ENCODE data around the gene NFKBIZ.

Gene NFKBIZ

DNA sequence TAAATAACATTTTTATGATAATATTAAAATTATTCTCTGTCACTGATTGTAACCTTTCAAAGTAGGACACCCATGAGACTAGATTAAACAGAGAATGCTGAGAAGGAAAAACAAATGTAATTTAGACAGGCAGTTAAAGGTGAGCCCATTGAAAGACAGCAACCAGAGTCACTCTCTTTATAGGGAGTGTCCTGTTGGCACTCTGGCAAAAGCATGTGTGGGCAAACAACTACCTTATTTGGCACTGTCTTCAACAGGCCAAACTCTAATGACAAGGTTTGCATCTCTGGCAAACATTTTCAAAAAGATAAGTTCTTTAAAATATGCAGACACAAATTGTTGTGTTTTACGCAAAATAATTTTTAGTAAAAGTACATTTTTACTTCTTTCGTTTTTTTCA, 29.8 kb downstream of the NFKBIZ start:
- TF ChIP-seq TAF1 (IDR thresholded peaks at IDR 0.05; ENCODE audit: low read depth) (no peak), YY1 (IDR thresholded peaks at IDR 0.05; ENCODE audit: low read depth) (no peak), CEBPB (IDR thresholded peaks at IDR 0.05) (no peak), ZBTB7A (IDR thresholded peaks at IDR 0.05; ENCODE audit: low read depth) (no peak), NFIC (IDR thresholded peaks at IDR 0.05) (no peak), RAD21 (IDR thresholded peaks at IDR 0.05; ENCODE audit: low read depth) (no peak), FOXM1 (IDR thresholded peaks at IDR 0.05; ENCODE audit: borderline replicate concordance, low read depth) (no peak), TEAD4 (IDR thresholded peaks at IDR 0.05) (no peak), TCF12 (IDR thresholded peaks at IDR 0.05; ENCODE audit: low read depth) (no peak), EP300 (IDR thresholded peaks at IDR 0.05; ENCODE audit: borderline replicate concordance) (no peak), CREB1 (IDR thresholded peaks at IDR 0.05; ENCODE audit: low read depth) (no peak), EGR1 (IDR thresholded peaks at IDR 0.05) (no peak)
- TF ChIP-seq, protein P1, sequence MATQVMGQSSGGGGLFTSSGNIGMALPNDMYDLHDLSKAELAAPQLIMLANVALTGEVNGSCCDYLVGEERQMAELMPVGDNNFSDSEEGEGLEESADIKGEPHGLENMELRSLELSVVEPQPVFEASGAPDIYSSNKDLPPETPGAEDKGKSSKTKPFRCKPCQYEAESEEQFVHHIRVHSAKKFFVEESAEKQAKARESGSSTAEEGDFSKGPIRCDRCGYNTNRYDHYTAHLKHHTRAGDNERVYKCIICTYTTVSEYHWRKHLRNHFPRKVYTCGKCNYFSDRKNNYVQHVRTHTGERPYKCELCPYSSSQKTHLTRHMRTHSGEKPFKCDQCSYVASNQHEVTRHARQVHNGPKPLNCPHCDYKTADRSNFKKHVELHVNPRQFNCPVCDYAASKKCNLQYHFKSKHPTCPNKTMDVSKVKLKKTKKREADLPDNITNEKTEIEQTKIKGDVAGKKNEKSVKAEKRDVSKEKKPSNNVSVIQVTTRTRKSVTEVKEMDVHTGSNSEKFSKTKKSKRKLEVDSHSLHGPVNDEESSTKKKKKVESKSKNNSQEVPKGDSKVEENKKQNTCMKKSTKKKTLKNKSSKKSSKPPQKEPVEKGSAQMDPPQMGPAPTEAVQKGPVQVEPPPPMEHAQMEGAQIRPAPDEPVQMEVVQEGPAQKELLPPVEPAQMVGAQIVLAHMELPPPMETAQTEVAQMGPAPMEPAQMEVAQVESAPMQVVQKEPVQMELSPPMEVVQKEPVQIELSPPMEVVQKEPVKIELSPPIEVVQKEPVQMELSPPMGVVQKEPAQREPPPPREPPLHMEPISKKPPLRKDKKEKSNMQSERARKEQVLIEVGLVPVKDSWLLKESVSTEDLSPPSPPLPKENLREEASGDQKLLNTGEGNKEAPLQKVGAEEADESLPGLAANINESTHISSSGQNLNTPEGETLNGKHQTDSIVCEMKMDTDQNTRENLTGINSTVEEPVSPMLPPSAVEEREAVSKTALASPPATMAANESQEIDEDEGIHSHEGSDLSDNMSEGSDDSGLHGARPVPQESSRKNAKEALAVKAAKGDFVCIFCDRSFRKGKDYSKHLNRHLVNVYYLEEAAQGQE (IDR thresholded peaks at IDR 0.05; ENCODE audit: low read depth): no peak
- TF ChIP-seq, protein P2, sequence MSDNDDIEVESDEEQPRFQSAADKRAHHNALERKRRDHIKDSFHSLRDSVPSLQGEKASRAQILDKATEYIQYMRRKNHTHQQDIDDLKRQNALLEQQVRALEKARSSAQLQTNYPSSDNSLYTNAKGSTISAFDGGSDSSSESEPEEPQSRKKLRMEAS (IDR thresholded peaks at IDR 0.05): no peak
- TF ChIP-seq, protein P3, sequence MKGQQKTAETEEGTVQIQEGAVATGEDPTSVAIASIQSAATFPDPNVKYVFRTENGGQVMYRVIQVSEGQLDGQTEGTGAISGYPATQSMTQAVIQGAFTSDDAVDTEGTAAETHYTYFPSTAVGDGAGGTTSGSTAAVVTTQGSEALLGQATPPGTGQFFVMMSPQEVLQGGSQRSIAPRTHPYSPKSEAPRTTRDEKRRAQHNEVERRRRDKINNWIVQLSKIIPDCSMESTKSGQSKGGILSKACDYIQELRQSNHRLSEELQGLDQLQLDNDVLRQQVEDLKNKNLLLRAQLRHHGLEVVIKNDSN (IDR thresholded peaks at IDR 0.05): no peak

DNA sequence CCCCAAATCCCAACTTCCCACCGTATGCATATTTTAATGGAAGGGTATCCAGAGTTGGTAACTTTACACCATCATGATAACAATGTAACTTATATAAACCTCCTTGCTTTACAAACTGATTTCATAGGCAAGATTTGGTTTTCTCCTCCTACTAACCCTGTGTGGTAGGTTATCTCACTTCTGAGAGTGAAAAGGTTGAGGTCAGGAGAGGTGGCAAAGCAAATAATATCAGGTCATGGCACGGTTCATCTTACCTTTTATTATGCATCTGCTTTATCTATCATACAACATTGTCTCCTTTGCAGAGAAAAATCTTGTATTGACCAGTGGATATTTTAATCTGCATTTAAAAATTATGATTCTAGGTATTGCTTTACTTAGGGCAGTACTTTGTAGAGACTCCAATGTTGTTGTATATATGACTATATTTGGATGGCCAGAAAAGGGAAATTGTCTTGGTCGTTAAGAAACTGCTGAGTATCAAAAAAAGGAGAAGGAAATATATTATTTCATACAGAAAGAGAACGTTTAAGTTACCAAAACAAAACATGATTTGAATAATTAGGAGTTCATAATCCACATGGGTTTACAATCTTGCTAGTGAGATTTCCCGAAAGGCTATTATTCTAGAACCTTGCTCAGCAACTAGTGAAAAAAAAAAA, 30.4 kb downstream of the NFKBIZ start:
- TF ChIP-seq, protein P2 (IDR thresholded peaks at IDR 0.05): no peak
- TF ChIP-seq YY1 (IDR thresholded peaks at IDR 0.05; ENCODE audit: low read depth) (no peak), FOXM1 (IDR thresholded peaks at IDR 0.05; ENCODE audit: borderline replicate concordance, low read depth) (no peak), TCF12 (IDR thresholded peaks at IDR 0.05; ENCODE audit: low read depth) (no peak), RAD21 (IDR thresholded peaks at IDR 0.05; ENCODE audit: low read depth) (no peak), NFIC (IDR thresholded peaks at IDR 0.05) (no peak), TAF1 (IDR thresholded peaks at IDR 0.05; ENCODE audit: low read depth) (no peak), EP300 (IDR thresholded peaks at IDR 0.05; ENCODE audit: borderline replicate concordance) (no peak), ZBTB7A (IDR thresholded peaks at IDR 0.05; ENCODE audit: low read depth) (no peak), CEBPB (IDR thresholded peaks at IDR 0.05) (no peak), EGR1 (IDR thresholded peaks at IDR 0.05) (no peak), CREB1 (IDR thresholded peaks at IDR 0.05; ENCODE audit: low read depth) (no peak), TEAD4 (IDR thresholded peaks at IDR 0.05) (no peak)
- TF ChIP-seq, protein P3 (IDR thresholded peaks at IDR 0.05): no peak
- TF ChIP-seq, protein P1 (IDR thresholded peaks at IDR 0.05; ENCODE audit: low read depth): no peak

DNA sequence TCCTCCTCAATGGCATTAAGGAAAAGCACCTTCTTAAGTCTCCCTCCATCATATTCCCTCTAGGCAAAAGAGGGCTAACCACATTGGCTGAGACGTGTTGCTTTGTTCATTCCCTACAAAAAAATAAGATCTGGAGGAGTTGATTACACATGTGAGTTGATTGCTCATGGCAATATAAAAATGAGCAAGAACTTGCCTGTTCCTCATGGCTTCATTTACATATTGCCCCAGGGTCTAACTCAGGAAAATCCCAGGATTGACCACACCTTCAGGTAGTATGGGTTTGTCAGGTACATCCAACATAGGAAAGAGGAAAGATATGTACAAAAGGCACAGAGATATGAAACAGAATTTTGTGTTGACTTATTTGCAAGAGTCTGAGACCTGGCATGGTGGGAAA, 35.5 kb downstream of the NFKBIZ start:
- TF ChIP-seq TEAD4 (IDR thresholded peaks at IDR 0.05) (no peak), YY1 (IDR thresholded peaks at IDR 0.05; ENCODE audit: low read depth) (no peak), TAF1 (IDR thresholded peaks at IDR 0.05; ENCODE audit: low read depth) (no peak), ZBTB7A (IDR thresholded peaks at IDR 0.05; ENCODE audit: low read depth) (no peak), EGR1 (IDR thresholded peaks at IDR 0.05) (no peak), EP300 (IDR thresholded peaks at IDR 0.05; ENCODE audit: borderline replicate concordance) (no peak), CREB1 (IDR thresholded peaks at IDR 0.05; ENCODE audit: low read depth) (no peak), RAD21 (IDR thresholded peaks at IDR 0.05; ENCODE audit: low read depth) (no peak), NFIC (IDR thresholded peaks at IDR 0.05) (no peak), FOXM1 (IDR thresholded peaks at IDR 0.05; ENCODE audit: borderline replicate concordance, low read depth) (no peak), TCF12 (IDR thresholded peaks at IDR 0.05; ENCODE audit: low read depth) (no peak), CEBPB (IDR thresholded peaks at IDR 0.05) (no peak)
- TF ChIP-seq, protein P2 (IDR thresholded peaks at IDR 0.05): no peak
- TF ChIP-seq, protein P3 (IDR thresholded peaks at IDR 0.05): no peak
- TF ChIP-seq, protein P1 (IDR thresholded peaks at IDR 0.05; ENCODE audit: low read depth): no peak
